Naive B cell (primary cell): ENCODE measurements around the gene ADAMTS16. TPM values are rescaled to one million over a fixed set of nuclear protein-coding genes. Genes with fewer than 3 reads are reported as not detected.

Source experiments
- ATAC-seq, 2 donors: fragments of 150-1000 bp; cut with Tn5 transposase; 2 replicates each; pipeline ENCODE4 v1.10.0; 2021; ENCODE audit warnings: low read depth in 2 of 2, mild to moderate bottlenecking in 2 of 2, moderate library complexity in 2 of 2
- DNase-seq: peaks from one replicate; pipeline ENCODE4 v3.0.0; 2022
- H3K27ac Mint-ChIP-seq, 6 donors: one replicate each; pipeline ENCODE4 v1.8.0; 2020 to 2022; ENCODE audit warnings: mild to moderate bottlenecking in 6 of 6, mixed read lengths in 6 of 6, moderate library complexity in 5 of 6, inconsistent platforms in 2 of 6
- H3K27me3 Mint-ChIP-seq, 3 donors: one replicate each; pipeline ENCODE4 v1.8.0; 2021 to 2022; ENCODE audit warnings: mixed read lengths in 3 of 3, mild to moderate bottlenecking in 1 of 3
- H3K36me3 Mint-ChIP-seq, 2 donors: one replicate each; pipeline ENCODE4 v1.8.0; 2020 to 2022; ENCODE audit warnings: mixed read lengths in 2 of 2, inconsistent platforms in 1 of 2, mild to moderate bottlenecking in 1 of 2
- H3K4me1 Mint-ChIP-seq, 3 donors: one replicate each; pipeline ENCODE4 v1.8.0; 2020 to 2022; ENCODE audit warnings: mixed read lengths in 3 of 3, inconsistent platforms in 1 of 3, mild to moderate bottlenecking in 1 of 3, moderate library complexity in 1 of 3
- H3K4me3 Mint-ChIP-seq, 8 donors: one replicate each; pipeline ENCODE4 v1.8.0; 2020 to 2022; ENCODE audit warnings: mild to moderate bottlenecking in 8 of 8, mixed read lengths in 8 of 8, moderate library complexity in 8 of 8, inconsistent platforms in 2 of 8
- H3K9me3 Mint-ChIP-seq, 7 donors: one replicate each; pipeline ENCODE4 v1.8.0; 2020 to 2022; ENCODE audit warnings: mixed read lengths in 7 of 7, mild to moderate bottlenecking in 5 of 7, inconsistent platforms in 2 of 7, moderate library complexity in 1 of 7
- polyA plus RNA-seq, 6 donors: library from polyadenylated mRNA; unstranded; fragments of 300-500 nt; fragmentation: Illumina TruSeq; gene quantifications; one replicate each; pipeline ENCODE4 v1.2.3, GENCODE V29; 2021; ENCODE audit warnings: low read depth in 6 of 6

The ADAMTS16 gene
- polyA plus RNA-seq, 6 donors from 2014 or later, result not detected

DNA sequence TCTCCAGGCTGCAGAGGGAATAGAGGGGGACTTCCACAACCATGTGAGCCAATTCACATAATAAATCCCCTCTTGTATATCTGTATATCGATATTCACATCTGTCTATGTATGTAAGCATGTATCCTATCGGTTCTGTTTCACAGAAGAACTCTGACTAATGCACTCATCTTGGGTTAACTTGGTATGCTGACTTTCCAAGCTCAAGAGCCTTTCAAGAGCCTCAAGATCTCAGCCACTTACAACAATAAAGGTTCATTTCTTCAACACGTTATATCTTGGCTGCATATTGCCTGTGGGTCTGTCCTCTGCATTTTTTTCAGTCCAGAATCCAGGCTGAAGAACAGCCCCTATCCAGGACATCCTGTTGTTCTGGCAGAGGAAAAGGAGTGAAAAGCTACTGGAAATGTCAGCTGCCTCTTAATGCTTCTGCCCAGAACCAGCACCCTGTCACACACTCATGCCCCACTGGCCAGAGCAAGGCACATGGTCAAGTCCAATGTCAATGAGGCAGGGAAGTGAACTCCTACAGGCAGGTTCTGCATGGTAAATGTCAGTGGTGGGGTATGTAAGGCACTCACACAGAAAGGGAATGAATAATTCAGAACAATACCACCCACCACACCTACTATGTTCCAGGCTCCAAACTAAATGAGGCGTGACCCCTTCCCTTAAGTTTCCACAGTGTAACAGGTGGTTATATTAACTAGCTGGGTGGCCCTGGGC lies 190.8 kb downstream of the ADAMTS16 start:
- Mint-ChIP-seq H3K36me3 (peaks cover 0 to 16% of the 10 kb centered on the region in 2 donors), H3K27ac (no peak overlapping the region), H3K27me3 (no peaks in the 10 kb centered on the region), H3K4me3 (no peak overlapping the region), H3K4me1 (no peaks in the 10 kb centered on the region), H3K9me3 (peaks cover 2 to 32% (median 12%) of the 10 kb centered on the region in 7 donors)
- ATAC-seq (no peak), DNase-seq (no peak)

DNA sequence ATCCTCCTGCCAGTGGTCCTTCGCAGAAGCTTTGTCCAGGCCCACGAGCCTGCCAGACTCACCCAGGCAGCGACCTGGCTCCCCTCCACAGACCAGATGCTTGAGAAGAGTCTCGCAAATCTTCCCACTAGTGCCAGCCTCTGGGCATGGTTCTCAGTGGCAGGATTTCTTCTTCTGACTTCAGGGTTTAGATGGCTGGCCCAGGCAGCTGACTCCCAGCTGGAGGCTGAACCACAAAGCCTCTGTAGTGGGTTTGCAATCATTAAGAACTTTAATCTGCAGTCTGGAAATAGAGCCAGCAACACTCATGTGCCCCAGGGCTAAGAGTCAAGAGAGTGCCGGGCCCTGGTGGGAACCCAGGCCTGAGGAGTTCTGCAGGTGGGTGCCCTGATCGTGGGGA lies 191.7 kb downstream of the ADAMTS16 start:
- no peak for DNase-seq
- peaks cover 0 to 16% of the 10 kb centered on the region in 2 donors for H3K36me3 Mint-ChIP-seq
- no peaks in the 10 kb centered on the region for H3K4me1 Mint-ChIP-seq
- H3K4me3 Mint-ChIP-seq, result no peak overlapping the region
- H3K27me3 Mint-ChIP-seq, result no peaks in the 10 kb centered on the region
- peaks cover 2 to 32% (median 10%) of the 10 kb centered on the region in 7 donors for H3K9me3 Mint-ChIP-seq
- H3K27ac Mint-ChIP-seq, result no peak overlapping the region
- no peak for ATAC-seq

DNA sequence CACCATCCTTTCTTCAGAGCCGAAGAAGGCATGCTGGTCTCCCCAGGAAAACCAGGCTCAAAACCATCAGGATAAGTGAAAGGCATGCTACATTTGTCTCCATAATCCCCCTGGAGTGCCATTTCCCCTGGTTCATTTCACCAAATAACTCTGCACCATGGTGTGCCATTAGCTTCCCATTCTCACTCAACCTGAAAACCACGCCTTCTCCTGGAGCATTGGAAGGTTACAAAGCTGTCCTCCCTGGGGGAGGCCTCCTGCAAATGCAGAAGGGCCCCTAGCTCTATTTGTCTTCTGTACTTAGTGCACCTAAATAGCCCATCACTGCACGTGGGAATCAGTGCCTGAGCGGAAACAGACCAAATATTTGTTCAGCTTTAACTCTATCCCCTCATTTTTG lies 192.2 kb downstream of the ADAMTS16 start:
- Mint-ChIP-seq H3K27ac (no peak overlapping the region), H3K9me3 (peaks cover 2 to 32% (median 10%) of the 10 kb centered on the region in 7 donors), H3K4me3 (no peak overlapping the region), H3K36me3 (peaks cover 0 to 15% of the 10 kb centered on the region in 2 donors), H3K4me1 (no peaks in the 10 kb centered on the region), H3K27me3 (no peaks in the 10 kb centered on the region)
- DNase-seq (no peak), ATAC-seq (no peak)

DNA sequence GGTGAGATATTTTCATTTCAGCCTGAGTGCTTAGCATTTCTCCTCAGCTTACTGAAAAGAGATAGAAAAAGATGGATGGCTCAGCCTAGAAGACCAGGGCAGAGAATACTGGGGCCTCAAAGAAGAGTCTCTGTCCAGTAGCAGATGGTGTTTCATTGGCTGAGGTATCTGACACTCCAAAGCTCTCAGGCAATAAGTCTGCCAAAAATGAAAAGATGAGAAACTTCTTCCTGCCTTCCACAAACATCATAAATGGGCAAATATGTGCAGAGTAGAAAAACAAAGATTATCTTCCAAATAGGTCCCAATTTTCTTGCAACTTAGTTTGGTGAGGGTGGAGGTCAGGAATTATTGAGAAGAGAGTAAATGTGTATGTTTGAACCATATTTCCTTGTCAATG lies 195.0 kb downstream of the ADAMTS16 start:
- Mint-ChIP-seq H3K9me3 (peaks cover 0 to 23% (median 8%) of the 10 kb centered on the region in 7 donors), H3K4me1 (no peaks in the 10 kb centered on the region), H3K36me3 (no peaks in the 10 kb centered on the region), H3K27me3 (no peaks in the 10 kb centered on the region), H3K27ac (no peak overlapping the region), H3K4me3 (no peak overlapping the region)
- no peak for DNase-seq
- ATAC-seq, result no peak

DNA sequence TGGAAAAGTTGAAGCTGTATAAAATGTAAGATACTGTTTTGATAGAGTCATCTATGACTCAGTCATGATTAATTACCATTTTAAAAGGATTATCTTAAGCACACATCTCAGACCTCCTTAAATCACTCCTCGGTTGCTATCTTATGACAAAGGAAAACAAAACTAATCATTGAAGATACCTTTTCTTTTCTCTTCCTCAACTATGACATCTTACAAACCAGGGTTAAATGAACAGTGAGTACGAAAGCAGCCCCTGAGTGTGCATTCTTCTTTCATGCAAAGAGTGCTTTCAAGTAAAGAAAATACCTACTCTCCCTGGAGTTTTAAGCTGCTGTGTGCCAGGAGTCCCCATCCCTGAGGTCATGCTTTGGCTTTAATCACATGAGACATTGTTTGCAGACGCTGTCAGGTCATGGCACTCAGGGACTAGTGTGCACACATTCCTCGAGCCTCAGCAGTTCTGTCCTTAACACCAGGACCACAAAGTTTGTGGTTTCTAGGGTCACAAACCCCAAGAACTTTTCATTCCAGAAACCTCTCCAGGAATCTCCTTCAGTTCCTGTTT lies 195.7 kb downstream of the ADAMTS16 start:
- no peaks in the 10 kb centered on the region for H3K36me3 Mint-ChIP-seq
- H3K4me1 Mint-ChIP-seq, result no peaks in the 10 kb centered on the region
- no peak overlapping the region for H3K4me3 Mint-ChIP-seq
- no peak overlapping the region for H3K27ac Mint-ChIP-seq
- no peaks in the 10 kb centered on the region for H3K27me3 Mint-ChIP-seq
- DNase-seq, result no peak
- H3K9me3 Mint-ChIP-seq, result peaks cover 0 to 17% (median 5%) of the 10 kb centered on the region in 7 donors
- no peak for ATAC-seq

DNA sequence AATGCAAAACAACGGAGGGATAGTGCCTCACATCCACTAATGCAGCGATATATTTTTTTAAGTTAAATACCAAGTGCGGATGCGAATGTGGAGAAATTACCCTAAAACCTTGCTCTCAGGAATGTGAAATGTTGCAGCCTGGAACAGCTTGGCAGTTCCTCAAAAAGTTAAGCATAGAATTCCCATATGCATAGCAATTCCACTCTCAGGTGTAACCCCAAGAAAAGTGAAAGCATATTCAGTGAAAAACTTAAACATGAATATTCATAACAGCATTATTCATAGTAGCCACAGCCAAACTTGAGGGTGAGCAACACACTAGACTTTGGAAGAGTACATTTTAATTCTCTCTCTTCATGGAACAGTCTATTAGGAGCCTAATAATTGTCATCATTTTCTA lies 199.1 kb downstream of the ADAMTS16 start:
- peaks cover 0 to 5% (median 0%) of the 10 kb centered on the region in 3 donors for H3K27me3 Mint-ChIP-seq
- ATAC-seq, result no peak
- peaks cover 0 to 5% of the 10 kb centered on the region in 2 donors for H3K36me3 Mint-ChIP-seq

DNA sequence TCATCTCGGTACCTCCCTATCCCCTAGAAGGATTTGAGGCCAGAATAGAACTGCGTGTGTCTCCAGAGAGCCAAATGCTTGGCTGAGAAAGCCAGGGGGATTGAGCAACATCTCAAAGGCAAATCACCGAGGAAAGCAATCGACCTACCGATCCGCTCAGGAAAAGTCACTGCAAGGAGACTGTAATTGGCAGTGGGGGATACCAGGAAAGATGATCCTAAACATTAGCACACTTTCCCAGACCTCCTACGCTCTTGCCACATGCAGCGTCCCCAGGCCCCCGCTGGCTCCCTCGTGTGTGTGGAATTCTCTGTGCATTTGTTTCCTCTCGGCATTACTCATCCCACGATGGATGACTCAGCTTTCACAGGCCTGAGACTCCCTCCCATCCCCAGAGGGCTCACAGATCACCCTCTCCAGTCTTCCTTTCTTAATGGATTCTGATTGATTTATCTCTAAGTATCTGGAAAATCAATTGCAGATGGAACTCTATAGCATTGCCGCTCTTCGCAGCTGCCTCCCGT lies 200.1 kb downstream of the ADAMTS16 start:
- no peak overlapping the region for H3K4me3 Mint-ChIP-seq
- no peak overlapping the region for H3K27ac Mint-ChIP-seq
- ATAC-seq (no peak), DNase-seq (no peak)
- peaks cover 0 to 10% (median 4%) of the 10 kb centered on the region in 7 donors for H3K9me3 Mint-ChIP-seq
- no peaks in the 10 kb centered on the region for H3K4me1 Mint-ChIP-seq
- peaks cover 0 to 9% of the 10 kb centered on the region in 2 donors for H3K36me3 Mint-ChIP-seq
- H3K27me3 Mint-ChIP-seq, result peaks cover 0 to 9% (median 0%) of the 10 kb centered on the region in 3 donors

More for the DNA sequence above, 199.1 kb downstream of the ADAMTS16 start:
- Mint-ChIP-seq H3K9me3 (peaks cover 0 to 15% (median 7%) of the 10 kb centered on the region in 7 donors), H3K27ac (no peak overlapping the region), H3K4me3 (no peak overlapping the region), H3K4me1 (no peaks in the 10 kb centered on the region)
- no peak for DNase-seq

DNA sequence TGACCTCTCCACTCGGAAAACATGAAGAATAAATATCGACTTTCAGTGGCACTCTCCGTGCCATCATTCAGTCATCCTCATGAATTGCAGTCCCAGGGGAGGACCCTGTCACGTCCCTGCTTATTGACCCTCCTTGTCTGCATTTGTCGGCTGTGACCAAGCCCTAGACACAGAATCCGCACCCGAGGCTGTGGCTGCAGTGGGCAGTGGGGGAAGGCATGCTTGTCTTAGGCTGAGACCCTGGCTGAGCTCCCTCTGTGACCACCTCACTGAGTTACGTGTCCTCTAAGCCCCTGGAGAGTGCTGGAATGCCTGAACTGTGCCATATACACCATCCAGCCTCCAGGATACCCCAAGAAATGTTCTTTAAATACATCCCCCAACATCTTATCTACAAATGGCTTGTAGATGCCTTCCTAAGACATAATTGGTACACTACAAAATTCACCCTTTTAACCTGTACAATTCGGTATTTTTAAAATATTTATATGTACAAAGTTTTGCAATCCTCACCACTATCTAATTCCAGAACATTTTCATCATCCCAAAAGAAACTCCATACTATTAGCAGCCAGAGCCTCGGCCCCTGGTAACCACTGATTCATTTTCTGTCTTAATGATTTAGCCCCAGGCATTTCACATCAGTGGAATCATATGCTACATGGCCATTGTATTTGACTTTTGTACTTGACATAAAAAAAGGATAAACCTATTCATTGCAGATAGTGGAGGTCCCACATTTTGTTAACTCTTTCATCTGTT lies 201.6 kb downstream of the ADAMTS16 start:
- DNase-seq (no peak), ATAC-seq (no peak)
- peaks cover 0 to 10% (median 4%) of the 10 kb centered on the region in 7 donors for H3K9me3 Mint-ChIP-seq
- H3K4me3 Mint-ChIP-seq, result no peak overlapping the region
- peaks cover 0 to 9% of the 10 kb centered on the region in 2 donors for H3K36me3 Mint-ChIP-seq
- H3K27ac Mint-ChIP-seq, result no peak overlapping the region
- H3K27me3 Mint-ChIP-seq, result peaks cover 0 to 9% (median 0%) of the 10 kb centered on the region in 3 donors
- no peaks in the 10 kb centered on the region for H3K4me1 Mint-ChIP-seq

DNA sequence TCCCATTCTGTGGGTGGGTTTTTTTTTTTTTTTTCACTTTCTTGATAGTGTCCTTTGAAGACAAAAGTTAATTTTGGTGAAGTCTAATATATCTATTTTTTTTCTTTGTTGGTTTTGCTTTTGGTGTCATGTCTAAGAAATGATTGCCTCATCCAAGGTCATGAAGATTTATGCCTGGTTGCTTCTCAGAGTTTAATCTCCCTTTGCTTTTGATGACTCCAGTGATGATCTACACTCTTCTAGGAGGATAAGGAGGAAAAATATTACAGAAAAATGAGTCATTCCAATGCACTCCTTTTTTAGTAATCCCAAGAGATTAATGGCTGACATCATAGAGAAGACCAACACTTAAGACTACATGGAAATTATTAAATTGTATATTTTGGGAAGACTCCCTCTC lies 202.7 kb downstream of the ADAMTS16 start:
- Mint-ChIP-seq H3K27me3 (peaks cover 0 to 9% (median 0%) of the 10 kb centered on the region in 3 donors), H3K27ac (no peak overlapping the region), H3K9me3 (peaks cover 0 to 10% (median 4%) of the 10 kb centered on the region in 7 donors), H3K4me3 (no peak overlapping the region), H3K36me3 (peaks cover 0 to 9% of the 10 kb centered on the region in 2 donors), H3K4me1 (no peaks in the 10 kb centered on the region)
- no peak for DNase-seq
- ATAC-seq, result no peak

DNA sequence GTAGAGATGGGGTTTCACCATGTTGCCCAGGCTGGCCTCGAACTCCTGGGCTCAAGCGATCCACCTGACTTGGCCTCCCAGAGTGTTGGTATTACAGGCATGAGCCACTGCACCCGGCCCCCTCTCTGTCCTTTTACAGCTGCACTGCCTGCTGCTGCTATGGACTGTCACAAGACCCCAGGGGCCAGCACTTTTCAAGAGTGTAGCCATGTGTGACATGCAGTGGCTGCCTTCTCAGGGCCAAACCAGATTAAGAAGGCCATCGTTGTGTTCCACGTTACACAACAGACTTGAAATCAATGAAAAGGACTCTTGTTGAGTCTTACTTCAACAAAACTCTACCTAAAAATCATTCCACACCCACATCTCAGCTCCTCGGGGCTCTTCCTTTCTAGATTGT lies 203.4 kb downstream of the ADAMTS16 start:
- H3K4me1 Mint-ChIP-seq, result peaks cover 0 to 3% (median 0%) of the 10 kb centered on the region in 3 donors
- no peak overlapping the region for H3K27ac Mint-ChIP-seq
- H3K36me3 Mint-ChIP-seq, result peaks cover 0 to 9% of the 10 kb centered on the region in 2 donors
- DNase-seq (no peak), ATAC-seq (no peak)
- H3K27me3 Mint-ChIP-seq, result peaks cover 0 to 9% (median 0%) of the 10 kb centered on the region in 3 donors
- no peak overlapping the region for H3K4me3 Mint-ChIP-seq
- peaks cover 0 to 10% (median 4%) of the 10 kb centered on the region in 7 donors for H3K9me3 Mint-ChIP-seq

DNA sequence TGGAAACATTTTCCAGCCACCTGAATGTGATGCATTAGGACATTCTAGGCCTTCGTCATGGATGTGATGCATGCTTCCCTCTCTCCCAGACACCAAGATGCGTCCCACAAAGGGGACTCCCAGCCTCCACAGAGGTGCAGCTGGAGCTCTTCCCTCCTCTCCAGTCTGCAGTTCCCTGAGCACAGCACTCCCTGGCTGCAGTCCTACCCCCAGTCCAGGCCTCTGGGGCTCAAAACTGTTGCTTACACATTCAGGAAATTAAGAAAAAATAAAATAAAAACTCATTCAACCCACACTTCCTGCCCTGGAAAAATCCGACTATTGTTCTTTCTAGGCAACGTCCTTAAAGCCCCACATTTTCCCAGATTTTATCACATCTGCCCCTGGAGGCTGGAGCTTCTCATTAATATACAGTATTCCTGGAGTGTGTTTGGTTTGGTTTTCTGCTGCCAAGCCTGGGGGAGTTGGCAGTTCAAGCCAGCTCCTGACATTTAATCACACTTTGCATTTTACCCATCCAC lies 204.0 kb downstream of the ADAMTS16 start:
- peaks cover 0 to 11% (median 2%) of the 10 kb centered on the region in 3 donors for H3K27me3 Mint-ChIP-seq
- peaks cover 0 to 3% (median 0%) of the 10 kb centered on the region in 3 donors for H3K4me1 Mint-ChIP-seq
- no peak overlapping the region for H3K4me3 Mint-ChIP-seq
- H3K36me3 Mint-ChIP-seq, result peaks cover 0 to 9% of the 10 kb centered on the region in 2 donors
- peaks cover 0 to 7% (median 2%) of the 10 kb centered on the region in 7 donors for H3K9me3 Mint-ChIP-seq
- H3K27ac Mint-ChIP-seq, result no peak overlapping the region
- ATAC-seq (no peak), DNase-seq (no peak)

DNA sequence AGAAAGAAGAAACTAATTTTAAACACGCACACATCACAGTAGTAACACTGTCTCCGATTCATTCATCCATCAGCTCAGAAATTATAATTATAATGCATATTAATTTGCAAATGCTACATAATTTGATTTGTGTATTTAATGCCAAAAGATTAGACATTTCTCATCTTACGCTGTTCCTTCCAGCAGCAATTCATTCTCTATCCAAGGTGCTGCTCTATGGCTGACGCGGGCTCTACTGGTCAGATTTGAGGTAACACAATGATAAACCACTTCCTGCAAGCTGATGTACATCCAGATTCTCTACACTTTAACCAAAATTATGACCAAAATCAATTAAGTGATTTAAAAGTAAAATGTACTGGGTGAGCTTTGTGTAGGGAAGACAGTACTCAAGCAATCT lies 204.5 kb downstream of the ADAMTS16 start:
- ATAC-seq (no peak), DNase-seq (no peak)
- Mint-ChIP-seq H3K4me3 (no peak overlapping the region), H3K4me1 (peaks cover 0 to 3% (median 0%) of the 10 kb centered on the region in 3 donors), H3K27ac (no peak overlapping the region), H3K9me3 (peaks cover 1 to 5% (median 2%) of the 10 kb centered on the region in 7 donors), H3K27me3 (peaks cover 0 to 16% (median 7%) of the 10 kb centered on the region in 3 donors), H3K36me3 (peaks cover 0 to 9% of the 10 kb centered on the region in 2 donors)

DNA sequence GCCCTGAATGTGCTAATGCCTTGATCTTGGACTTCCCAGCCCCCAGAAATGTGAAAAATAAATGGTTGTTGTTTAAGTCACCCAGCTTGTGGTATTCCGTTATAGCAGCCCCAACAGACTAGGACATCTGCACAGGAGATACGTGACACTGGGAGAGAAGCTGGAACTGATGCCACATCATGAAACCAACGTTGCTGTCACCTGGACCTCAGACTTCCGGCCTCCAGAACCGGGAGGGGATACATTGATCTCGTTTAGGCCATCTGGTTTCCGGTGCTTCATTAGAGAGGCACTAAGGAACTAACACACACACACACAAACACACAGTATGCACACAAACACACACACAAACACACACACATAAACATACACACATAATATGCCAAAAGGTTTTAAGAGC lies 207.3 kb downstream of the ADAMTS16 start:
- ATAC-seq, result no peak
- H3K4me3 Mint-ChIP-seq, result no peak overlapping the region

More for the DNA sequence above, 207.3 kb downstream of the ADAMTS16 start:
- Mint-ChIP-seq H3K9me3 (peaks cover 0 to 2% (median 0%) of the 10 kb centered on the region in 7 donors), H3K27me3 (peaks cover 0 to 19% (median 7%) of the 10 kb centered on the region in 3 donors), H3K36me3 (peaks cover 0 to 9% of the 10 kb centered on the region in 2 donors), H3K4me1 (peaks cover 0 to 3% (median 0%) of the 10 kb centered on the region in 3 donors), H3K27ac (no peak overlapping the region)
- DNase-seq, result no peak
